NCI-H2081 treated with DMSO at 0.1 percent for 48 hours (cell line): Measurements from ENCODE around the gene HPGDS.
"Not testable (repeated sequence)": the region's sequence is repeated elsewhere in the genome, so short reads cannot be mapped to it uniquely, and the experiment has no call there.

ENCODE experiments used
- DNase-seq: peaks from one replicate; lab custom pipeline; 2025; lab: John Stamatoyannopoulos, UW

Gene HPGDS

DNA sequence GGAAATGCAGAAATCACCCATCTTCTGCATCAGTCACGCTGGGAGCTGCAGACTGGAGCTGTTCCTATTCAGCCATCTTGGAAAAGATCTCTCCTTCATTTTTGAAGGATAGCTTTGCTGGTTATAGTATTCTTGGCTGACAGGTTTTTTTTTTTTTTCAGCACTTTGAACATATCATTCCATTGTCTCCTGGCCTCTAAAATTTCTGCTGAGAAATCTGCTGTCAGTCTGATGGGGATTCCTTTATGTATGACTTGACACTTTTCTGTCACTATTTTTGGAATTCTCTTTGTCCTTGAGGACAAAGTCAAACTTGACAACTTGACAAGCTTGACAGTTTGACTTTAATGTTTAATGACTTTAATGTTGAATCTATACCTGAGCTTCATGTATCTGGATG lies 16.8 kb downstream of the HPGDS start:
- no peak for DNase-seq

DNA sequence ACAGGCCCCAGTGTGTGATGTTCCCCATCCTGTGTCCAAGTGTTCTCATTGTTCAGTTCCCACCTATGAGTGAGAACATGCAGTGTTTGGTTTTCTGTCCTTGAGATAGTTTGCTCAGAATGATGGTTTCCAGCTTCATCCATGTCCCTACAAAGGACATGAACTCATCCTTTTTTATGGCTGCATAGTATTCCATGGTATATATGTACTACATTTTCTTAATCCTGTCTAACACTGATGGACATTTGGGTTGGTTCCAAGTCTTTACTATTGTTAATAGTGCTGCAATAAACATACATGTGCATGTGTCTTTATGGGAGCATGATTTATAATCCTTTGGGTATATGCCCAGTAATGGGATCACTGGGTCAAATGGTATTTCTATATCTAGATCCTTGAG lies 22.7 kb downstream of the HPGDS start:
- DNase-seq, result not testable (repeated sequence)

DNA sequence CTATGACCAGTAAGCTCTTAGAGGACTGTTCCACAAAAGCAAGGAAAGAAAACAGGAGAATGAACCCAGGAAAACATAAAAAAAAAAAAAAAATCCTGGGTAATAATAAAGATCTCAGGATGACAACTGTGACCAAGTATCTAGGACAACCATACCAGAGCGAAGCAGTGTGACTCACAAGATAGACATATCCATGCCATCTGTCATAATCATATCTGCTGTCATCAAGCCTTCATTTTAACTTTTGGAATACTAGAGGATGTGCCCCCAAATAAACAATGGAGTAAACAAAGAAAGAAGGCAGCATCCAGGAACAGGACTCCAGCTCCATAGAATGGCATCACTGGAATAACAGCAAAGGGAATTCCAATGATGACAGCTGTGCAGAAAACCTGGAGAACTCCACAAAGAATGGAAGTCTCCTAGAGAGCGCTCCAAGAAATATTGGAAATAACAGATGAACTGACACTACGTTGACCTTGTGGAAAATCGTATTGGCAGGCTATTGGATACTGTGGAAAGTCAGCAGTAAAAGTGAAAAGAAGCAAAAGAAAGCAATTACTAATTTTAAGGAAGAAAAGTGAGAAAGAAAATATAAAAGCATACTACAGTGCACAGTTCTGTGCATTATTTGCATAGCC lies 35.3 kb downstream of the HPGDS start:
- DNase-seq, result no peak

DNA sequence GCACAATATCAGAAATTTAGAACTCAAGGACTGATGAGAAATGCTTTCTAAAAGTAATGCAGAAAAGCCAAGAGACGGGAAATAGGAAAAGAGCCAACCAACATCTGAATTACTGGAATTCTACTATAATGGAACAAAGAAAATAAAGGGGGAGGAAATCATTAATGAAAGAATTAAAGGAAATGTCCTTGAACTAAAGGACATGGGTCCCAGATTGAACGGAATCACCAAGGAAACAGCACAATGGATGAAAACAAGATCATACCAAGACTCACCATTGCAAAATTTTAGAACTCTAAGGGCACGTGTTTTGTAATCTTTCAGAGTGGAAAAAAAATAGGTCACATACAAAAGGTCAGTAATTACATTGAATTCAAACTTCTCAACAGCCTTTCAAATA lies 35.9 kb downstream of the HPGDS start:
- DNase-seq, result no peak

DNA sequence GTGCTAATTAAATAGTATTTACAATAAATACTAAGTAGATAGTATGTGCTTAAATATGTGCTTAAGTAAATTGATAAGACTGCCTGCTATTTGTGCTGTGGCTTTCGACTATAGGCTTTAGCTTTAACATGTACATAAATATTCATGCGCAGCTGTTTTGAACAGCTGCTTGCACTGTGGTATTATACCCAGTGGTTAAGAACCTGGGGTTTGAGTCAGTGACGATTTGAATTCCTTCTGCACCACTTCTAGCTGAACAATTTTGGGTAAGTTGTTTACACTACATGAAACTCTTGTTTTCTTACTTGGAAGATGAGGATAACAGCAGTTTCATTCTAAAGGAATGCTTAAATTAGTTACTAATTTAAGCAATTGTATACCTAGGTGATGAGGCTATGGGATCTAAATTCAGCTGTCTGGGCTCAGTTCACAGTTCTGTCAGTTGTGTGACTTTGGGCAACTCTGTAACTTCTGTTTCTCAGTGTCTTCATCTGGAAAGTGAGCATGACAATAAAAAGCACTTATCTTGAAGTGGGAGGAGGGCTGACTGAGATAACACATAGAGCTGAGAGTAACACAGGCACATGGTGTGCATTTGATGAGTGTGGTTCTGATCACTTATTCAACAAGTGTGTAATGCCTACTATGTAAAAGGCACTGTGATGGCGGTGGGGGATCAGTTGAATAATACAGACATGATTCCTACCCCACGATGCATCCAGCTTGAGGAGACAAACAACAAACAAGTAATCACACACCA lies 37.0 kb downstream of the HPGDS start:
- no peak for DNase-seq

DNA sequence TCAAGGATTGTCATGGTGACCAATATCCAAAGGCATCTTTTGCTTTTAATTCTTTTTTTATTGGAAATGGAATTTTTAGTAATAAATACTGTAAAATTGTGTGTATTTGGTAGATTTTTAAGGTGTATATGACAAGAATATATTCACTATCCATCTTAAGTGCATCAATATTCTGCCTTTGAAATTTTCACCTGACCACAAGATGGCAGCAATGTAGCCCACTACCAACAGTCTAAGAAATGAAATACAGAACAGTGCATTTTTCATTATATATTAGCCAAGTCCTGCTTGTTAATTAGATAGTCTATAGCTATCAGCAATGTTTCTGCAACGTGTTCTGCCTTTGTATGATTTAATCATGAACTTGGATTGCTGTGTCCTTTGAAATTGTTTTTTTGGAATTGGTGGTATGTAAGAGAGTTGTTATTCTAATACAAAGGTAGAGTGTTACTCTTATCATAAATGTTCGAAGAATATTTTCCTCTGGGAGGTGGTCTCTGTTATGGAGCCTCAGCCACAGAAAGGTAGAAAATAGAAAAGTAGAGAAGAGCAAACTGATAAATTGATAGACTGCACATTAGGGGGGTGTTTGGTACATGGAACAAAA lies 38.2 kb downstream of the HPGDS start:
- DNase-seq, result no peak

DNA sequence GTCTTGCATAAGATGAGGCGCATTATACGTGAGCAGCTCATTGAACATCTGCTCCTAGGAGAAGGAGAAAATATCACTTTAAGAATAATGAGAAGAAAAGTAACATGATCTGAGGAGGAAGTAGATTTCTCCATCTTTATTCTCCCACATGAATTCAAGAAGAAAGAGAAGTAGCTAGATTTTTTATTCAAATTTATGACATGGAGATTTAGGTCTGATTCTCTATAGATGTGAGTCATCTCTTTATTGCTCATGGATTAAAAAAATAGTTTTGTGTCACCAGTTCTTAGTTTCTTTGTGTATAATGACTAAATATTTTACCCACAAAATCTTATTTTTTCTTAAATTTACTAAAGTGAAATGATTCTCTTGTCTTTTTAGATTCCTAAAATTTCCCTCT lies 40.4 kb downstream of the HPGDS start:
- DNase-seq, result no peak

DNA sequence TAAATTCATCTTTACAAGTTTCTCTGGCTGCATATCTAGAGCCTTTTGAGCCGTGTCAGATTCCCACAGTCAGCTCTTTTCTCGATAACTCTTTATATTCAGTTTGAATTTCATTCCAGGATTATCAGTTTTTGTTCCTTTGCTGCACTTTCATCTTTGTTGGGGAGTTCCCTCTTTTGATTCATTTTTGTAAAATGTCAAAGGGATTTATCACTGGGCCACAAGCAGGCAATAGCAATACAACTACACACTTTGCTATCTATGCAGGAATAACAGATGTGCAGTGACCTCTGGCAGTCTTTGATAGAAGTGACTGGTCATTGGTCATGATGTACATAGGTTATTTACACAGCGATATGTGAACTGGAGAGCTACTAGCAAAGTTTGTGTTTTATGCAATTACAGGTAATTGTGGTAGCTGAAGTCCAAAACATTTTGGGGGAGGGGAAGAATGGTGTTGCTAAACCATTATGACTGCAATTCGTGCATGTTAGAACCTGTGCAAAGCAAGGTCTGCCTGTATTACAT lies 43.8 kb downstream of the HPGDS start:
- no peak for DNase-seq

DNA sequence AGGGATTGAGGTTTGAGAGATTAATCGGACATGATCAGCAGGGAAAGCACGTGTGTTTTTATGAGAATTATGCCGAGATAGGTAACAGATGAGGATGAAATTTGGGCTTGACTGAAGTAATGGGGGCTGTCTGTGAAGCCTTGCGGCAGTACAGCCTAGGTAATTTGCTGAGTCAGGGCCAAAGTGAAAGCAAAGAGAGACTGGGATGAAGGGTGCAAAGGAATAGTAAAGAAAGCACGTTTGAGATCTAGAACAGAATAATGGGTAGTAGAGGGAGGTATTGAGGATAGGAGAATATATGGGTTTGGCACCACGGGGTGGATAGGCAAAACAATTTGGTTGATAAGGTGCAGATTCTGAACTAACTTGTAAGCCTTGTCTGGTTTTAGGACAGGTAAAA lies 47.2 kb downstream of the HPGDS start:
- not testable (repeated sequence) for DNase-seq

DNA sequence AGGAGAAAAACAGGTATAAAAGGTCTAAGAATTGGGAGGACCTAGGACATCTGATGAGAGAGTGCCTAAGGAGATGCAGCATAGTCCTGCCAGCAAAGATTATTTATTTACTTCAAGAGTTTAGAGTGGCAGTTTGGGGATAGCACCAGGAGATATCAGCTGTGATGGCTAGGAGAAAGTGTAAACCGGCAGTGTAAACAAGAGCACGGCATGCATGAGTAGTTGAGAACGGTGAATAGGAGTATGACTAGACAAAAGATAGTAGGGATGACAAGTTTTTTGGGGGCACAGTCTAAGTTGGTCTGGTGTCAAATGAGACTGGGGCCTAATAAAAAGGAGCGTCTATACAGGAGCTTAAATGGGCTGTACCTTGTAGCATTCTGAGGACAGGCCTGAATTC lies 48.7 kb downstream of the HPGDS start:
- not testable (repeated sequence) for DNase-seq

DNA sequence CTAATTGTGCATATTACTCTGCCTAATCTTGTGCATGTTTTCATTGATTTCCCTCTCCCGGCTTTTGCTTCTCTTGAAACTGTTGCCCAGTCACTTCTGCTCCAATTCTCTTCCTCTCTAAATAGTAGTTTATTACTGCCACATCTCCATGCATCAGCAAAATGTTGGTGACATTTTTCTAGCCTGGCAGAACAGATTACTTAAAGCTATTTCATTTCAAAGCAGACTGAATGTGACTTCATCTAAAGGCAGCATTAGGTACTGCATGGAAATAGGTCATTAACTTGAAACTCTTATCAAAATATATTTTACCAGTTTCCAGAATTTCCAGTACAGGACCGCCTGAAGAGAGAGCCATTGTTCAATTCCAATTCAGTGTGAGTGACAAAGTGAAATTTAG lies 52.4 kb downstream of the HPGDS start:
- DNase-seq, result no peak

DNA sequence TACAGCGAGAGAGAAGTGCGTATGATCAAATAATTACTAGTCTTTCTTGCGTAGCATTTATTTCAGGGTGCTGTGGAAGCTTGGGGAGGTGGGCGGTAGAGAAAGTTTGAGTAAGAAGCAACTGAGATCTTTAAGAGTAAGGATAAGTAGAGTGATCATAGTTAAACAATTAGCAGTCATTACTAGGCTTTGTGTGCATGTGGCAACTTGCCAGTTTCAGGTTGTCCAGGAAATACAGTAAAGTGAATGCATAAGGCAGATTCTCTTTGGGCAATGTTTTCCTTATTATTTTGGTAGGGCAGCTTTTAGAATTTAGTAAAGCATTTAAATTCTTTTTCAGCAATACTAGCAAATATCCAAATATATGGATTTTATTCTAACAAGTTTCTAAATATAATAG lies 57.0 kb downstream of the HPGDS start:
- DNase-seq, result no peak

DNA sequence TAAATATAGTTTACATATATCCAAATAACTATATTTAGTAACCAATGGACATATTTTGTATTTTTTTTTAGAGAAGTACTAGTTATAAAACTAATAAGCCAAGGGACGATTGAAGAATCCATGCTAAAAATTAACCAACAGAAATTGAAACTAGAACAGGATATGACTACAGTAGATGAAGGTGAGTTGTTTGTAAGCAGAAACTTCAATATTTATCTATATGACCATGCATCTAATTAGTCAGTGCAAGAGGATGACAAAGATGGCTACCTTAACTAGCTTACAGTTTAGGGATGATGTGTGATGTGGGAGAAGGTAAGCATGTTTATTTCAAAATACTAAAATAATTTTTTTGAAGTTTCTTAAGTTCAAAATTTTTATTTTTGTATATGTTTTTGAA lies 57.7 kb downstream of the HPGDS start:
- no peak for DNase-seq

DNA sequence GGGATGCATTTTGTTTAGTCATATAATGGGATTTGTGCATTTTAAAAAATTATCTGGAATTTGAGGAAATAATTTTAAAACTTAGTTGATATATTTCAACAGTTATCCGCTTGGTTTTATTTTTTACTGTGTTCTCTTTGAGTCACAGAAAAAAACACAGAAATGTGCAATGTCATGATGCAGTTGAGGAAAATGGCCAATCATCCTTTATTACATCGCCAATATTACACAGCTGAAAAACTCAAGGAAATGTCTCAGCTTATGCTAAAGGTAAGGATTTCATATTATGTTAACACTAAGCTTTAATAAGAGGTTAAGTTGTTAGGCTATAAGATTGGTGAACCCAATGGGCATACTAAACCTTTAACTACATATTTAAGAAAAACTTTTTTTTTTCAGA lies 63.9 kb downstream of the HPGDS start:
- DNase-seq, result no peak

DNA sequence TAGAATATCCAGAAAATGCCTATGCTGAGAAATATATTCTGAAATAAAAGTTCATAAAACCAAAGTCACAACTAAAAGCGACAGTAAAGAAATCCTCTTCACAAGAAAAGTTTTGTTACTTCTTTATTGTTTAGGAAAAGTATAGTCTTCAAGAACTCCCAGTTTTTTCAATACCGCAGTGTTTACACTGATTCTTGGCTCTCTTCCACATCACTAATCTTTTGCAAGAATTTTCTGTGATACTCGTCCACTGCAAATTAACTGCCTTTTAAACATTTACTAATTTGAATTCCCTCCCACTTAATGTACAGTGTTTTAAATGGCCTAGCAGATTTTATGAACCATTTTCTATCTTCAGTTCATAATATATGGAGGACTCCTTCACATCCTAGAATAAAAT lies 65.1 kb downstream of the HPGDS start:
- DNase-seq, result no peak

DNA sequence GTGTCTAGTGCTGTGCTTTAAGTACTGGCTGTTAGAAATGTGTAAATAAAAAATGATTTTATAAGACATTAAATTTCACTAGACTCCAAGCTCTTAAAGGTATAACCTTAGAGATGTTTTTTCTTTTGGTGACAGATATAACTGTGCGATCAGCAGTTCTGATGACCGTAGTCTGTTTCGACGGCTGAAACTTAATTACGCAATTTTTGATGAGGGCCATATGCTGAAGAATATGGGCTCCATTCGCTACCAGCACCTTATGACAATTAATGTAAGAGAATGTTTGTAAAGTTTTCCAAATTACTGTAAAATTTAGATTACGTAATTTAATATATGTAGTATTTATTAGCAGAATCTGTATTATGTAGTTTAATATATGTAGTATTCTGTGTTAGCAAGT lies 66.4 kb downstream of the HPGDS start:
- DNase-seq, result no peak

DNA sequence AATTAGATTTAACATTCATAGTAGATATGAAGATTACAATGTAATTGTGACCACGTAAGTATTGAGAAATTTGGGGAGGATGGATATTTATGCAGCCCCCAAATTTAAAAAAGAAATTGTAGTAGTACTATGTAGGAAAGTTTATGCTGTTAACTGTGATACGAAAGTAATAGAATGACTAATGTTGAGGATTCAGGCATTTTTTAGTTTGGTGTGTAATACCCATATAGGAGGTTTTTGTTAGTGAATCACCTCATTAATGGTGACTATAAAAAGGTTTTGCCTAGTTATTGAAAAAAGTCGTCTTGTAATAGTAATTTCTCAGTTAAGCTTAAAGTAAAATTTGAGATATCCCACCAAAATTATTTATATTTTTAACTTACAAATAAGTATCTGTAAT lies 67.7 kb downstream of the HPGDS start:
- no peak for DNase-seq

DNA sequence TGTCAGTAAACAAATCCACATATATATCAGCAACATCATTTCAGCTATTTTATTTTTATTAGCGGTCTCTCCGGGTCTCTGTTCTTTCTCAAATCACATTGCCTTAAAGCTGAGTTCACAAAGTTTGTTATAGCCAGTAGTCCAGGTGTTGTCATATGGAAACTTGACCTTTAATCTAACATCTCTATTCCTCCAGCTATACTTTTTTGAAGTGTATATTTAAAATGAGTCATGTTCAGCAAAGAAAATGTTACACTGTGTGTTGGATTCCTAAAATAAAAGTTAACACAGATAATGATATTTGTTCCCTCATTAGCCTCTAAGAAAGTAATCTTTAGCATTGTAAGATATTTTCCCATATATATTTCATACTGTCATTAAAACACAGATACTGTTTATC lies 71.4 kb downstream of the HPGDS start:
- no peak for DNase-seq

DNA sequence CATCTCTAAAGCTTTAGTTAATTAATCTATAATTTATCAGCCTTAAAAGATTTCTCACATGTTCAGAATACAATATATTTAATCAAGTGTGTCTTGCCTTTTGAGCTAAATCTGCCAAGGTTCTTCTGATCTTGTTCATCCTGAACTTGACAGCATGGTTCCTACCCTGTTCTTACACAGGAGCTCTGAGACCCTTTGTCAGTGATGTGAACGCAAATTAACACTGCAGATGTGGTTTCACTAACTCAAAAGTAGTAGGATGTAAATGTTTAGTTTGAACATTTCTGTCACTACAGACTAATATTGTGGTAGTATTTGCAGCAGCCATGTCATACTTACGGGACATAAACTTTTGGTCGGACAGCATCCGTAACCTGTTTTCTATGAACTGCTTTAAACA lies 75.6 kb downstream of the HPGDS start:
- DNase-seq, result no peak

DNA sequence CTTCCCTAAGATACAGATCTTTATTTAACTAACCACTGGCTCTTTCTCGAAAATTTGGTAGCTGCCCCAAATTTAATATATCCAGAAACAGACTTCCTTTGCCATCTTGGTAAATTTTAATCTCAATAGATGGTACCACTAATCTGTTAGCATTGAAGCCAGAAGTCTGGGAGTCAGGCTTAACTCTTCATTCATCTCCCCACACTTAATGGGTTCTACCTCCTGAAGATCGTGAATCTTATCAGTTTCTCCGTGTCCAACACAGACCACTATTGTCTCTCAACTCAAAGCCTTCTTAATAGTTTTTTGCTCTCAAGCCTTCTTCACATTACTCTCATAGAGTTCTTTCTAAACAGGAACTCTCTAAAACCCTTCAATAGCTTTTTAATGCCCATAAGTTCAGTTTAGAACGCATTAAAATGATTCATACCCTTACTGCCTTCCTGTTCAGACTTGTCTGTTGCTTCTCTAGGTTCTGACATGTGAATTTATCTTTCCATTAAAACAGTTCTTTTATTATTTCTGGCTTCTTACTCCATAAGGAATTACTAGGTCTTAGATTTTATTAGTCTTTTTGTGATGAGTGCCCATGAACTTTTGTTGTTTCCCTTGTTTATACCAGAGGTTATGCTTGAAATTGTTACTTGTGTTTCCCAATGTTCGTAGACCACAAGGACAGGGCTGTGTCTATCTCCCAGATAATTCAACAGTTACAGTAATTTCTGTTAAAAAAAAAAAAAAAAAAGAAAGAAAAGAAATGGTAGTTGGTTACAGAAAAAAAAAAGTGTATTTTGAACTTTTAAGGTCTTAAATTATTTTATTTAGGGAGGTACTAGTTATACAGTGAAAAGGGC lies 80.2 kb downstream of the HPGDS start:
- DNase-seq, result no peak

DNA sequence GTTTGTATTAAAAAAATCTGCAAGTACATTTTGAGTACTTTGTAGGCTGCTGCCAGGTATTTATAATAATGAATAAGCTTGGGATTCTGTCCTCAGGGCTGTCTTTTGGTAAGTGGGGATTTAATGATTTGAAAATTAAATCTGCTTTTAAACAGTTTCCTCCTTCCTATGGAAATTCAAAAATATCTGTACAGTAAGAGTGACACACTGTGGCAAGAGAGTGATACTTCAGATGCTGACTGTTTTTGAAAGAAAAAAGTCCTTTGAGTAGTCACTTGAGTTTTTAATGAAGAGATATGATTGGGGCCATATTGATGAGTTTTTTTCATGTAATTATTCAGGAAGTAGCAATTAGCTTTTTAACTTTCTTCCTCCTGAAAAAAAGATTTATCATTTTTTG lies 85.8 kb downstream of the HPGDS start:
- no peak for DNase-seq

DNA sequence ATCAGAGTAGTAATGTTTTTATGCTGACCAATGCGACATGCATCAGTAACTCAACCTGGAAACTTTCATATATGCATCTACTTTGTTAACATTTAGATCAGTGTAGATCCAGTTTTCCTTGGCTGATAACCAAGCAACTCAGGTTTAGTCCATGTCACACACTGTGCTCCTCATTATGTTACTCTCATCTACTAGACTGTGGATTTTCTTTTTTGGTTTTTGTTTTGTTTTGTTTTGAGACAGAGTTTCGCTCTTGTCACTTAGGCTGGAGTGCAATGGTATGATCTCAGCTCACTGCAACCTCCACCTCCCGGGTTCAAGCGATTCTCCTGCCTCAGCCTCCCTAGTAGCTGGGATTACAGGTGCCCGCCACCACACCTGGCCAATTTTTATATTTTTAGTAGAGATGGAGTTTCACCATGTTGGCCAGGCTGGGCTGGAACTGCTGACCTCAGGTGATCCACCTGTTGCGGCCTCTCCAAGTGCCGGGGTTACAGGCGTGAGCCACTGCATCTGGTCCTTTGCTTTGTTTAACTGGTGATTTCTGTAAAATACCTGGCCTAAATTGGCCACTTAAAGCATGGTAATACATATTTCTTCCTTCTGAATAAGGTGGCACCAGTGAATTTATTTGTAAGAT lies 86.4 kb downstream of the HPGDS start:
- DNase-seq, result no peak
